Naive B cell (primary cell): ENCODE results near the gene PPIL4. TPM values are rescaled to one million over a fixed set of nuclear protein-coding genes. Genes with fewer than 3 reads are reported as not detected.
A peak's percentile ranks its signal among the peaks of the same experiment; 100 is the strongest.

Experiments
- ATAC-seq, 2 donors: fragments of 150-1000 bp; cut with Tn5 transposase; 2 replicates each; pipeline ENCODE4 v1.10.0; 2021; ENCODE audit warnings: low read depth in 2 of 2, mild to moderate bottlenecking in 2 of 2, moderate library complexity in 2 of 2
- DNase-seq: peaks from one replicate; pipeline ENCODE4 v3.0.0; 2022
- H3K27ac Mint-ChIP-seq, 6 donors: one replicate each; pipeline ENCODE4 v1.8.0; 2020 to 2022; ENCODE audit warnings: mild to moderate bottlenecking in 6 of 6, mixed read lengths in 6 of 6, moderate library complexity in 5 of 6, inconsistent platforms in 2 of 6
- H3K27me3 Mint-ChIP-seq, 3 donors: one replicate each; pipeline ENCODE4 v1.8.0; 2021 to 2022; ENCODE audit warnings: mixed read lengths in 3 of 3, mild to moderate bottlenecking in 1 of 3
- H3K36me3 Mint-ChIP-seq, 2 donors: one replicate each; pipeline ENCODE4 v1.8.0; 2020 to 2022; ENCODE audit warnings: mixed read lengths in 2 of 2, inconsistent platforms in 1 of 2, mild to moderate bottlenecking in 1 of 2
- H3K4me1 Mint-ChIP-seq, 3 donors: one replicate each; pipeline ENCODE4 v1.8.0; 2020 to 2022; ENCODE audit warnings: mixed read lengths in 3 of 3, inconsistent platforms in 1 of 3, mild to moderate bottlenecking in 1 of 3, moderate library complexity in 1 of 3
- H3K4me3 Mint-ChIP-seq, 8 donors: one replicate each; pipeline ENCODE4 v1.8.0; 2020 to 2022; ENCODE audit warnings: mild to moderate bottlenecking in 8 of 8, mixed read lengths in 8 of 8, moderate library complexity in 8 of 8, inconsistent platforms in 2 of 8
- H3K9me3 Mint-ChIP-seq, 7 donors: one replicate each; pipeline ENCODE4 v1.8.0; 2020 to 2022; ENCODE audit warnings: mixed read lengths in 7 of 7, mild to moderate bottlenecking in 5 of 7, inconsistent platforms in 2 of 7, moderate library complexity in 1 of 7
- polyA plus RNA-seq, 6 donors: library from polyadenylated mRNA; unstranded; fragments of 300-500 nt; fragmentation: Illumina TruSeq; gene quantifications; one replicate each; pipeline ENCODE4 v1.2.3, GENCODE V29; 2021; ENCODE audit warnings: low read depth in 6 of 6

The PPIL4 gene
- polyA plus RNA-seq, 6 donors from 2014 or later, result 10.4 to 16.2 (median 14.5) TPM

- peak; percentile 29 to 60 for ATAC-seq
Observed at GRCh38 chr6:149488815-149489214, 57.0 kb downstream of the PPIL4 start.

DNA sequence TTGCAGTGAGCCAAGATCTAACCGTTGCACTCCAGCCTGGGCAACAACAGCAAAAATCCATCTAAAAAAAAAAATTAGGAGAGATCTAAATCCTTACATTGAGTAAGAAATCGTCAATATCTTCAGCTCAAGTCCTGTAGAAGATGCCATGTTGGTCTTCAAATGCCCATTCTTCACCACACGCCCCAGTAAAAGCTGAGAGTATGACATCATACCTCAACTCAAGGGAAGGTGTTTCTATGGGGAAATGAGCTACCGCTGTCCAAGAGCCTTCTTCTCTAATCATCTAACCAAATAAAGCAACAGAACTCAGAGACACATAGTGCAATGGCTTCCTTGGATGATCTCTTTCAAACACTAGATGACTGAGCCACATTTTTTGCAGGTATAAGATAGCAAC, 58.5 kb downstream of the PPIL4 start:
- Mint-ChIP-seq H3K27me3 (no peaks in the 10 kb centered on the region), H3K9me3 (no peaks in the 10 kb centered on the region), H3K4me3 (peak overlapping the region in 7 of 8 donors; percentile 19 to 82 (median 39)), H3K4me1 (peaks cover 58 to 86% (median 67%) of the 10 kb centered on the region in 3 donors), H3K27ac (peak overlapping the region; percentile 63 to 99 (median 90)), H3K36me3 (no peaks in the 10 kb centered on the region)
- ATAC-seq (no peak), DNase-seq (no peak)

More at GRCh38 chr6:149488815-149489214, 57.0 kb downstream of the PPIL4 start:
- Mint-ChIP-seq H3K36me3 (no peaks in the 10 kb centered on the region), H3K27ac (peak overlapping the region; percentile 73 to 99 (median 92)), H3K27me3 (no peaks in the 10 kb centered on the region), H3K4me1 (peaks cover 55 to 85% (median 64%) of the 10 kb centered on the region in 3 donors), H3K9me3 (no peaks in the 10 kb centered on the region), H3K4me3 (peak overlapping the region in 7 of 8 donors; percentile 38 to 83 (median 64))
- peak; percentile 51 for DNase-seq

GRCh38 chr6:149484733-149485700, 60.8 kb downstream of the PPIL4 start, which contains the start of gene ZC3H12D:
Gene ZC3H12D, minus strand, starts transcription at chr6:149485014. Its CDS starts 10,471 bp downstream, at chr6:149474543.
- ATAC-seq, result peak; percentile 49 to 51
- peak; percentile 81 for DNase-seq
- Mint-ChIP-seq H3K9me3 (peaks cover 0 to 1% (median 0%) of the 10 kb centered on the region in 7 donors), H3K27ac (peak within 1 kb of the TSS; percentile 96 to 100 (median 99)), H3K36me3 (peaks cover 0 to 2% of the 10 kb centered on the region in 2 donors), H3K27me3 (no peaks in the 10 kb centered on the region), H3K4me3 (peak within 1 kb of the TSS; percentile 94 to 99 (median 97)), H3K4me1 (peaks cover 63 to 99% (median 86%) of the 10 kb centered on the region in 3 donors)

GRCh38 chr6:149483849-149484655, 61.8 kb downstream of the PPIL4 start:
- Mint-ChIP-seq H3K4me1 (peaks cover 68 to 99% (median 86%) of the 10 kb centered on the region in 3 donors), H3K27me3 (no peaks in the 10 kb centered on the region), H3K9me3 (peaks cover 0 to 1% (median 0%) of the 10 kb centered on the region in 7 donors), H3K27ac (peak overlapping the region; percentile 96 to 100 (median 99)), H3K4me3 (peak overlapping the region; percentile 94 to 99 (median 97)), H3K36me3 (peaks cover 0 to 12% of the 10 kb centered on the region in 2 donors)
- ATAC-seq, result no peak
- DNase-seq, result no peak

GRCh38 chr6:149483334-149483725, 62.5 kb downstream of the PPIL4 start:
- peak overlapping the region; percentile 96 to 100 (median 99) for H3K27ac Mint-ChIP-seq
- H3K27me3 Mint-ChIP-seq, result no peaks in the 10 kb centered on the region
- peaks cover 68 to 99% (median 86%) of the 10 kb centered on the region in 3 donors for H3K4me1 Mint-ChIP-seq
- peaks cover 0 to 13% of the 10 kb centered on the region in 2 donors for H3K36me3 Mint-ChIP-seq
- H3K4me3 Mint-ChIP-seq, result peak overlapping the region; percentile 94 to 99 (median 97)
- peaks cover 0 to 1% (median 0%) of the 10 kb centered on the region in 7 donors for H3K9me3 Mint-ChIP-seq
- ATAC-seq, result peak; percentile 27 to 28
- peak; percentile 78 for DNase-seq

GRCh38 chr6:149482545-149483333, 63.1 kb downstream of the PPIL4 start:
- Mint-ChIP-seq H3K27me3 (no peaks in the 10 kb centered on the region), H3K36me3 (peaks cover 0 to 13% of the 10 kb centered on the region in 2 donors), H3K4me3 (peak overlapping the region; percentile 86 to 99 (median 97)), H3K27ac (peak overlapping the region; percentile 99 to 100 (median 100)), H3K4me1 (peaks cover 72 to 98% (median 81%) of the 10 kb centered on the region in 3 donors), H3K9me3 (peaks cover 0 to 1% (median 0%) of the 10 kb centered on the region in 7 donors)
- DNase-seq (no peak), ATAC-seq (peak; percentile 11 to 14)

- peak overlapping the region; percentile 86 to 99 (median 97) for H3K4me3 Mint-ChIP-seq
- H3K4me1 Mint-ChIP-seq, result peaks cover 82 to 98% (median 90%) of the 10 kb centered on the region in 3 donors
- H3K9me3 Mint-ChIP-seq, result peaks cover 0 to 1% (median 0%) of the 10 kb centered on the region in 7 donors
- ATAC-seq (peak; percentile 8 to 39), DNase-seq (peak; percentile 66)
- no peaks in the 10 kb centered on the region for H3K27me3 Mint-ChIP-seq
- H3K36me3 Mint-ChIP-seq, result peaks cover 0 to 13% of the 10 kb centered on the region in 2 donors
- peak overlapping the region; percentile 99 to 100 (median 100) for H3K27ac Mint-ChIP-seq
Observed at GRCh38 chr6:149480502-149481280, 65.2 kb downstream of the PPIL4 start.

DNA sequence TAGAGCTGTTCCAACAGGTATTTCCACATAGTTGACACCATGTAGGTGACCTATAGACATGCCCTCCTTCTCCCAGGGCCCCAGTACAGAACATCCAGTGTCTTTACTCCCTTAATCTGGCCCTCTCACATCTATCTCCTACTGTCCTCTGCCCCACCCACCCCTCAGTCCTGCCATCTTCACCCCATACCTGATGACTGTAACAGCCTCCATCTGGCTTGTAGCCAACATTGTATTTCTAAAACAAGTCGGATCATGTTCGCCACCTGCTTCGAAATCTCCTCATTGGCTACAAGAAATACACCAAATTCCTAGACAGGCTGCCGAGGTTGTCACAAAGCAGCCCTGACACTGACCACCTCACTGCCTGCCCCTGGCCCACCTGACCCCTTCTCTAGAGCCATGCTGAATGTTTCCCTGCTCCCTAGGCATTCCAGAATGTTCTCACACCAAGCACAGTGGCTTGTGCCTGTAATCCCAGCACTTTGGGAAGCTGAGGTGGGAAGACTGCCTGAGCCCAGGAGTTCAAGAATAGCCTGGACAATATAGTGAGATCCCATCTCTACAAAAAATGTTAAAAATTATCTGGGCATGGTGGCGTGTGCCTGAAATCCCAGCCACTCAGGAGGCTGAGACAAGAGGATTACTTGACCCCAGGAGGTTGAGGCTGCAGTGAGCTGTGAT, 67.1 kb downstream of the PPIL4 start:
- H3K36me3 Mint-ChIP-seq, result peaks cover 0 to 13% of the 10 kb centered on the region in 2 donors
- H3K27ac Mint-ChIP-seq, result peak overlapping the region; percentile 99 to 100 (median 100)
- H3K9me3 Mint-ChIP-seq, result peaks cover 0 to 1% (median 0%) of the 10 kb centered on the region in 7 donors
- H3K4me1 Mint-ChIP-seq, result peaks cover 76 to 96% (median 91%) of the 10 kb centered on the region in 3 donors
- no peak for DNase-seq
- no peaks in the 10 kb centered on the region for H3K27me3 Mint-ChIP-seq
- no peak for ATAC-seq
- peak overlapping the region; percentile 60 to 98 (median 90) for H3K4me3 Mint-ChIP-seq

DNA sequence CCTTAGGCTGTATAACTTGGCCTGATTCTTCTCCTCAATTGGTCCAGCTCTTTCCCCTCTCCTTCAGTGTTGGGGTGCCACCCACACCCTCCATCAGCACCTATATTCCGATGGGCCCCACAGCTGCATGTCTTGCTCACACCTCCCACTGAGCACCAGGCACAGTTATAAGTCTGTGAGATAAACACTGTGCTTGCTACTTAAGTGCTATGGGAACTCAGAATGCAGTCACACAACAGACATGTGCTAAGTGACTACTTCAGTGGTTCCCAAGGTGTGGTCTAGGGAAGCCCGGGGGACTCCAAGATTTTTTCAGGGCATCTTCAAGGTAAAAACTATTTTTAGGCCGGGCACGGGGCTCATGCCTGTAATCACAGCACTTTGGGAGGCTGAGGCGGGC, 68.3 kb downstream of the PPIL4 start:
- Mint-ChIP-seq H3K9me3 (peaks cover 0 to 1% (median 0%) of the 10 kb centered on the region in 7 donors), H3K27ac (peak overlapping the region; percentile 83 to 99 (median 96)), H3K27me3 (no peaks in the 10 kb centered on the region), H3K36me3 (peaks cover 0 to 13% of the 10 kb centered on the region in 2 donors), H3K4me1 (peaks cover 73 to 96% (median 91%) of the 10 kb centered on the region in 3 donors), H3K4me3 (peak overlapping the region; percentile 12 to 79 (median 40))
- DNase-seq (no peak), ATAC-seq (no peak)

- peak overlapping the region in 6 of 8 donors; percentile 24 to 79 (median 46) for H3K4me3 Mint-ChIP-seq
- H3K36me3 Mint-ChIP-seq, result peaks cover 4 to 13% of the 10 kb centered on the region in 2 donors
- peak overlapping the region in 5 of 6 donors; percentile 83 to 99 (median 94) for H3K27ac Mint-ChIP-seq
- peaks cover 75 to 96% (median 91%) of the 10 kb centered on the region in 3 donors for H3K4me1 Mint-ChIP-seq
- H3K9me3 Mint-ChIP-seq, result peaks cover 0 to 1% (median 0%) of the 10 kb centered on the region in 7 donors
- ATAC-seq, result no peak
- no peaks in the 10 kb centered on the region for H3K27me3 Mint-ChIP-seq
- no peak for DNase-seq
Observed at GRCh38 chr6:149476789-149477455, 68.9 kb downstream of the PPIL4 start.
